Measurements from ENCODE around the gene DGKH. TPM values are rescaled to one million over a fixed set of nuclear protein-coding genes. Genes with fewer than 3 reads are reported as not detected.

Gene DGKH
- total and polyA plus RNA-seq, 10 of the 15 experiments (the other 5 are each of a cell fraction or from before 2014, with no cell fraction given) = 1.3 to 15.2 (median 7.3) TPM

DNA sequence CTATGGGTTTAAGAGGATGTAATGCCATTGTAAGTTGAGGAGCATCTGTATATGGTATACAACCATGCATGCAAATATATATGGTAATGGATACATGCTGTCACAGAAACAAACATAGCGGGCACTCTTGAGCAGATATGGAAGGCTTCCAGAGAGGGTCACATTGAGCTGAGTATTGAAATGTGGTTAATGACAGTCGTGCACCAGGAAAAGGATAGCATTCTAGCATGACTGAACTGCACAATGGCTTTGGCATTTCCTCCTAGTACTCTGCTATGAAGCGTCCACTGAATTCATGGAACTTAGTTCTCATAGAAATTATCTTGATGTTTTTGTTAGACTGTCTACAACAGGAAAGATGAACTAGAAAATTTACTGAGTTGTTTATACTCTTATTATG lies 25.2 kb downstream of the DGKH start:
- no peak for TF ChIP-seq CBX3 (IDR thresholded peaks at IDR 0.05; ENCODE audit: borderline replicate concordance, low read depth)
- TF ChIP-seq GABPA (IDR thresholded peaks at IDR 0.05; ENCODE audit: low read depth) = no peak
- TF ChIP-seq STAT1 (conservative IDR thresholded peaks at IDR 0.05) = no peak
- TF ChIP-seq, protein P1, sequence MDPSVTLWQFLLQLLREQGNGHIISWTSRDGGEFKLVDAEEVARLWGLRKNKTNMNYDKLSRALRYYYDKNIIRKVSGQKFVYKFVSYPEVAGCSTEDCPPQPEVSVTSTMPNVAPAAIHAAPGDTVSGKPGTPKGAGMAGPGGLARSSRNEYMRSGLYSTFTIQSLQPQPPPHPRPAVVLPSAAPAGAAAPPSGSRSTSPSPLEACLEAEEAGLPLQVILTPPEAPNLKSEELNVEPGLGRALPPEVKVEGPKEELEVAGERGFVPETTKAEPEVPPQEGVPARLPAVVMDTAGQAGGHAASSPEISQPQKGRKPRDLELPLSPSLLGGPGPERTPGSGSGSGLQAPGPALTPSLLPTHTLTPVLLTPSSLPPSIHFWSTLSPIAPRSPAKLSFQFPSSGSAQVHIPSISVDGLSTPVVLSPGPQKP (IDR thresholded peaks at IDR 0.05; ENCODE audit: low read depth, low read length) = no peak
- TF ChIP-seq BACH1 (IDR thresholded peaks at IDR 0.05; ENCODE audit: borderline replicate concordance) = no peak
- no peak for TF ChIP-seq HCFC1 (IDR thresholded peaks at IDR 0.05; ENCODE audit: low read length)
- TF ChIP-seq CREB1 (IDR thresholded peaks at IDR 0.05; ENCODE audit: low read depth) = no peak
- TF ChIP-seq, protein P2, sequence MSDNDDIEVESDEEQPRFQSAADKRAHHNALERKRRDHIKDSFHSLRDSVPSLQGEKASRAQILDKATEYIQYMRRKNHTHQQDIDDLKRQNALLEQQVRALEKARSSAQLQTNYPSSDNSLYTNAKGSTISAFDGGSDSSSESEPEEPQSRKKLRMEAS (IDR thresholded peaks at IDR 0.05; ENCODE audit: low read depth, low read length) = no peak
- TF ChIP-seq, protein P3, sequence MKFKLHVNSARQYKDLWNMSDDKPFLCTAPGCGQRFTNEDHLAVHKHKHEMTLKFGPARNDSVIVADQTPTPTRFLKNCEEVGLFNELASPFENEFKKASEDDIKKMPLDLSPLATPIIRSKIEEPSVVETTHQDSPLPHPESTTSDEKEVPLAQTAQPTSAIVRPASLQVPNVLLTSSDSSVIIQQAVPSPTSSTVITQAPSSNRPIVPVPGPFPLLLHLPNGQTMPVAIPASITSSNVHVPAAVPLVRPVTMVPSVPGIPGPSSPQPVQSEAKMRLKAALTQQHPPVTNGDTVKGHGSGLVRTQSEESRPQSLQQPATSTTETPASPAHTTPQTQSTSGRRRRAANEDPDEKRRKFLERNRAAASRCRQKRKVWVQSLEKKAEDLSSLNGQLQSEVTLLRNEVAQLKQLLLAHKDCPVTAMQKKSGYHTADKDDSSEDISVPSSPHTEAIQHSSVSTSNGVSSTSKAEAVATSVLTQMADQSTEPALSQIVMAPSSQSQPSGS (IDR thresholded peaks at IDR 0.05; ENCODE audit: low read length) = no peak
- no peak for TF ChIP-seq MYB (IDR thresholded peaks at IDR 0.05; ENCODE audit: borderline replicate concordance, low read depth, low read length)
- no peak for TF ChIP-seq BCL11A (IDR thresholded peaks at IDR 0.05; ENCODE audit: low read depth, low read length)
- TF ChIP-seq, protein P4, sequence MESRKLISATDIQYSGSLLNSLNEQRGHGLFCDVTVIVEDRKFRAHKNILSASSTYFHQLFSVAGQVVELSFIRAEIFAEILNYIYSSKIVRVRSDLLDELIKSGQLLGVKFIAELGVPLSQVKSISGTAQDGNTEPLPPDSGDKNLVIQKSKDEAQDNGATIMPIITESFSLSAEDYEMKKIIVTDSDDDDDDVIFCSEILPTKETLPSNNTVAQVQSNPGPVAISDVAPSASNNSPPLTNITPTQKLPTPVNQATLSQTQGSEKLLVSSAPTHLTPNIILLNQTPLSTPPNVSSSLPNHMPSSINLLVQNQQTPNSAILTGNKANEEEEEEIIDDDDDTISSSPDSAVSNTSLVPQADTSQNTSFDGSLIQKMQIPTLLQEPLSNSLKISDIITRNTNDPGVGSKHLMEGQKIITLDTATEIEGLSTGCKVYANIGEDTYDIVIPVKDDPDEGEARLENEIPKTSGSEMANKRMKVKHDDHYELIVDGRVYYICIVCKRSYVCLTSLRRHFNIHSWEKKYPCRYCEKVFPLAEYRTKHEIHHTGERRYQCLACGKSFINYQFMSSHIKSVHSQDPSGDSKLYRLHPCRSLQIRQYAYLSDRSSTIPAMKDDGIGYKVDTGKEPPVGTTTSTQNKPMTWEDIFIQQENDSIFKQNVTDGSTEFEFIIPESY (IDR thresholded peaks at IDR 0.05) = no peak
- no peak for TF ChIP-seq RAD51 (IDR thresholded peaks at IDR 0.05)
- TF ChIP-seq, protein P5, sequence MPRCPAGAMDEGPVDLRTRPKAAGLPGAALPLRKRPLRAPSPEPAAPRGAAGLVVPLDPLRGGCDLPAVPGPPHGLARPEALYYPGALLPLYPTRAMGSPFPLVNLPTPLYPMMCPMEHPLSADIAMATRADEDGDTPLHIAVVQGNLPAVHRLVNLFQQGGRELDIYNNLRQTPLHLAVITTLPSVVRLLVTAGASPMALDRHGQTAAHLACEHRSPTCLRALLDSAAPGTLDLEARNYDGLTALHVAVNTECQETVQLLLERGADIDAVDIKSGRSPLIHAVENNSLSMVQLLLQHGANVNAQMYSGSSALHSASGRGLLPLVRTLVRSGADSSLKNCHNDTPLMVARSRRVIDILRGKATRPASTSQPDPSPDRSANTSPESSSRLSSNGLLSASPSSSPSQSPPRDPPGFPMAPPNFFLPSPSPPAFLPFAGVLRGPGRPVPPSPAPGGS (IDR thresholded peaks at IDR 0.05; ENCODE audit: borderline replicate concordance, insufficient read depth, low read depth, low read length, poor library complexity, severe bottlenecking) = no peak
- WGBS (ENCODE audit: insufficient coverage, insufficient replicate concordance, low lambda C conversion rate, missing lambda C conversion rate) = 68% methylated on average over 3 of the region's 3 CpGs
- Histone ChIP-seq H3K36me3 (ENCODE audit: control insufficient read depth in 2 of 2, insufficient read depth in 2 of 2, low read length in 1 of 2) (peaks cover 0 to 6% of the 10 kb centered on the region in 2 experiments; a peak in 1 of 4 replicates), H3K9ac (ENCODE audit: control insufficient read depth, insufficient read depth, low read length) (no peak overlapping the region), H3K9me3 (replicated peaks; ENCODE audit: control insufficient read depth, insufficient read depth, low read length) (no peaks in the 10 kb centered on the region), H3K79me2 (ENCODE audit: control insufficient read depth, insufficient read depth, low read length) (no peaks in the 10 kb centered on the region), H3K4me3 (no peak overlapping the region), H3K4me2 (ENCODE audit: control insufficient read depth, insufficient read depth) (no peak overlapping the region), H2AFZ (ENCODE audit: control insufficient read depth, low read depth, low read length) (no peak overlapping the region), H3K27ac (ENCODE audit: control insufficient read depth, insufficient read depth) (no peak overlapping the region), H3K27me3 (replicated peaks in 1 of 2; ENCODE audit: control insufficient read depth in 2 of 2, insufficient read depth in 2 of 2, low read length in 1 of 2) (no peaks in the 10 kb centered on the region), H3K4me1 (ENCODE audit: control insufficient read depth, insufficient read depth, low read length) (no peaks in the 10 kb centered on the region), H4K20me1 (ENCODE audit: control insufficient read depth, insufficient read depth) (no peaks in the 10 kb centered on the region)
- in situ Hi-C loops (cut with MboI) (no loop called here), intact Hi-C loops (cut with micrococcal nuclease; ENCODE audit: unreplicated experiment) (no loop called here)
- no TSS peak for BruUV-seq (replicated peaks)
- ChIA-PET RAD21 (ENCODE audit: unreplicated experiment) (no interaction called here), SMC1A (ENCODE audit: uncharacterized antibody, unreplicated experiment) (interaction anchor here (1.2 to 1.5 kb wide), 2 partner anchors 8 to 12 kb away, joined by 3 to 5 read pairs; no protein-coding TSS in a partner anchor), CTCF (interaction anchor here (0.6 to 1.6 kb wide), 3 partner anchors 9 to 380 kb away, joined by 3 to 5 read pairs (median 3); no protein-coding TSS in a partner anchor), POLR2A (interaction anchor here (1.0 kb wide), 1 partner anchor 10 kb away, joined by 4 read pairs; no protein-coding TSS in a partner anchor)
- no peak for FAIRE-seq
- no peak for DNase-seq (ENCODE audit: low read depth, low spot score)
- ATAC-seq = no peak
